Immature natural killer cell (primary cell): ENCODE measurements around the gene KRT82. TPM values are rescaled to one million over a fixed set of nuclear protein-coding genes. Genes with fewer than 3 reads are reported as not detected.
"Not testable (repeated sequence)": the region's sequence is repeated elsewhere in the genome, so short reads cannot be mapped to it uniquely, and the experiment has no call there.

Experiments used
- DNase-seq, 3 donors: peaks; one replicate each; pipeline ENCODE4 v3.0.0; 2022; ENCODE audit warnings: mixed read lengths in 1 of 3
- H3K27ac Mint-ChIP-seq, 6 donors: one replicate each; pipeline ENCODE4 v1.8.0; 2020; ENCODE audit warnings: mixed read lengths in 6 of 6, mild to moderate bottlenecking in 5 of 6, inconsistent platforms in 4 of 6, moderate library complexity in 3 of 6
- H3K27me3 Mint-ChIP-seq, 3 donors: one replicate each; pipeline ENCODE4 v1.8.0; 2020 to 2021; ENCODE audit warnings: low read depth in 3 of 3, mild to moderate bottlenecking in 3 of 3, mixed read lengths in 3 of 3, moderate library complexity in 3 of 3, inconsistent platforms in 1 of 3
- H3K36me3 Mint-ChIP-seq, 3 donors: one replicate each; pipeline ENCODE4 v1.8.0; 2020; ENCODE audit warnings: mixed read lengths in 3 of 3, inconsistent platforms in 2 of 3, mild to moderate bottlenecking in 2 of 3
- H3K4me1 Mint-ChIP-seq, 2 donors: one replicate each; pipeline ENCODE4 v1.8.0; 2020; ENCODE audit warnings: inconsistent platforms in 2 of 2, mild to moderate bottlenecking in 2 of 2, mixed read lengths in 2 of 2, moderate library complexity in 1 of 2
- H3K4me3 Mint-ChIP-seq, 5 donors: one replicate each; pipeline ENCODE4 v1.8.0; 2020; ENCODE audit warnings: mild to moderate bottlenecking in 5 of 5, mixed read lengths in 5 of 5, inconsistent platforms in 3 of 5, moderate library complexity in 3 of 5
- H3K9me3 Mint-ChIP-seq, 6 donors: one replicate each; pipeline ENCODE4 v1.8.0; 2020; ENCODE audit warnings: mild to moderate bottlenecking in 6 of 6, mixed read lengths in 6 of 6, inconsistent platforms in 4 of 6, moderate library complexity in 3 of 6
- polyA plus RNA-seq, 3 donors: library from polyadenylated mRNA; unstranded; fragments of 300-500 nt; fragmentation: Illumina TruSeq; gene quantifications; one replicate each; pipeline ENCODE4 v1.2.3, GENCODE V29; 2021

KRT82 gene
- polyA plus RNA-seq, 3 donors from 2014 or later: not detected

DNA sequence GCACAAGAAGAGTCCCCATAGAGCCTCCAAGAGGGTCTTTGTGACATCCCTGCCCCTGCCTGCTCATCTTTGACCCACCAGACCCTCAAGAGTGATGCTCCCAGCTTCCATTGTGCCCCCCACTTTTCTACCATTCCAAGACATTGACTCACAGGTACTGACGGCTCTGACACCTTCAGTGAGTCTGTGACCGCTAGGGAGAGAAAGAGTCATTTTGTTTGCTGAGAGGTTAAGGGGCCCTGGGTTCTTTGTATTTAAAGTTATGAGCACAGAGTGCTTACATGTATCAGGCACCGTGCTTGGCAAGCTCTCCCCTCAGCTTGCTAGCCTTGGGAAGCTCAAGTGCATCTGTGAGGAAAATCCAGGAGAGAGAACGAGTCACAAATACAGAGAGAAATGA is 7.1 kb upstream of the KRT82 start:
- Mint-ChIP-seq H3K4me3 (no peak overlapping the region), H3K27me3 (peaks cover 2 to 10% (median 5%) of the 10 kb centered on the region in 3 donors), H3K4me1 (no peaks in the 10 kb centered on the region), H3K36me3 (no peaks in the 10 kb centered on the region), H3K27ac (no peak overlapping the region), H3K9me3 (no peaks in the 10 kb centered on the region)
- no peak for DNase-seq

DNA sequence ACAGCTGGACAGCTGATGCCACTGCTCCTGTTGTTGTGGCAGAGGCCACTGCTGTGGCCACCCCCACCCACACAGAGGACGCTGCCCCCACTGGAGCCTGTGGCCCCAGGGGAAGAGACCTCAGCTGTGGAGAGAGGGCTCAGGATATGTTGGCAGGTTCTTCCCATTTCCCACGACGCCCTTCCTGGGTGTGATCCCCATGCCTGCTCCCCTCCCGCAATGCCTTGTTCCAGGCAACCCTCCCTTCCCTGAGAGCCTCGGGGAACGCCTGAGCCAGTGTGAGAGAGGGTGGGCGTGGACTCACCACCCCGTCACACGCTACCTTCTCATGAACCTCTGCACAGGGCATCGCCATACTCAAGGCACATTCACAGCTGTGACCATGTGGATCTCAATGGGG is 5.7 kb upstream of the KRT82 start:
- H3K27me3 Mint-ChIP-seq: peaks cover 2 to 11% (median 5%) of the 10 kb centered on the region in 3 donors
- no peaks in the 10 kb centered on the region for H3K9me3 Mint-ChIP-seq
- no peak overlapping the region for H3K27ac Mint-ChIP-seq
- no peak overlapping the region for H3K4me3 Mint-ChIP-seq
- H3K36me3 Mint-ChIP-seq: no peaks in the 10 kb centered on the region
- no peak for DNase-seq
- H3K4me1 Mint-ChIP-seq: no peaks in the 10 kb centered on the region

DNA sequence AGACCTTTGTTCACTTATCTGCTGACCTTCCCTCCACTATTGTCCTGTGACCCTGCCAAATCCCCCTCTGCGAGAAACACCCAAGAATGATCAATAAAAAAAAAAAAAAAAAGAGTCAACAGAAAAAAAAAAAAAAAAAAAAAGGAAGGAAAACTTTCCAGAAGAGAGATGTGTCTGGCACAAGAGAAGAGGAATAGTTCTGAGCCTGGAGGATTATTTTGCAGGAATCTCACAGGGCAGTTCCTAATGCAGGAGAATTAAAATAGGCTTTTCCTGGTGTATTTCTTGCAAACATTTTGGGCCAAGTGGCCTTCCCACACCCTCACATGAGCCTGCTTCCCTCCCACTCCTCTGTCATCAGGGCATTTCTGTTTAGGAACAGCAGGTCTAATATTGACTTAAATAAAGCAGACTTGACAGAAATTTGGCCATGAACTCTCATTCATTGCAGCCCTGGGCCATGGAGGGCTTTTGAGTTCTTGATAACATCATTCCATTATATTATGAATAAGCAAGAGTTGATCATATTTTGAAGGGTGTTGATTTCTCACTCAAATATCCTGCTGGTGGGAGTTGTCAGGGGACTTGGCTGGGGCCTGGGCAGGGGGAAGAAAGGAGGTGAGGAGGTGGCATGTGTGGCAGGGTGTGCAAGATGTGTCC is 4.6 kb upstream of the KRT82 start:
- DNase-seq, H3K27me3 Mint-ChIP-seq, H3K36me3 Mint-ChIP-seq, H3K9me3 Mint-ChIP-seq, H3K4me1 Mint-ChIP-seq, H3K4me3 Mint-ChIP-seq: not testable (repeated sequence)
- peak overlapping the region in 1 of 6 donors; percentile 12 for H3K27ac Mint-ChIP-seq

DNA sequence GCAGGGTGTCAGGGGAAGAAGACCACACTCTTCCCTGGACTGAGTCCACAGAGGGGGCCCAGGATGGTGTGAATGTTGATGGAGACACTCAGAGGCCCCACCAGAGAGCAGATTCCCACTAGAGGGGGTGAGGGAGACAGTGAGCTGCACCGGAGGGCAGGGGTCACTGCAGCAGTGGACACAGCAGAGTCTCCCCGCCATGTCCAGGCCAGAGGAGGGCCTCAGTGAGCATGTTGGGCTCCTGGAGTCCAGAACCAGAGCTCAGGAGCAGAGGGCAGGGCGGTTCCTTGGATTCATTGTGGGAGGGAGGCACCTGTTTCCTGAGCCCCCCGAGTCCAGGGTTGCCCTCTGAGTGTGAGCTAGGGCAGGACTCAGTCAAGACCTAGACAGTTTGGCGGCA is 1.8 kb upstream of the KRT82 start:
- Mint-ChIP-seq H3K4me1 (no peaks in the 10 kb centered on the region), H3K9me3 (no peaks in the 10 kb centered on the region), H3K27ac (peak overlapping the region in 1 of 6 donors; percentile 57), H3K4me3 (no peak overlapping the region), H3K27me3 (peaks cover 0 to 7% (median 6%) of the 10 kb centered on the region in 3 donors), H3K36me3 (no peaks in the 10 kb centered on the region)
- DNase-seq: no peak

DNA sequence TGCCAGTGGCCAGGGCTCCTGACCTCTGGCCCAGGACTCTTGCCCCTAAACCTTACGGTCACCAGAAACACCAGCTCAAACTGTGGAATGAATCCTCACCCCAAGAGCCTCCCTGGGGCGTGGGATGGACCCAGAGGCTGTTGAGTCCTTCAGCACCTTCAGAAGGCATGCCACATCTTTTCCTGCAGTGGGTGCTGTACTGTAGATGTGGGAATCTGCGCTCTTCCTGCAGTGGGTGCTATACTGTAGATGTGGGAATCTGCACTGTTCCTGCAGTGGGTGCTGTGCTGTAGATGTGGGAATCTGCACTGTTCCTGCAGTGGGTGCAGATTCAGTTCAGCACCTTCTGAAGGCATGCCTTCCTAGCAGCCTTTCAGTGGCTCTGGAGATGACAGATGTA is 1.2 kb downstream of the KRT82 start:
- no peak for DNase-seq
- H3K4me3 Mint-ChIP-seq: no peak overlapping the region
- peaks cover 0 to 15% (median 1%) of the 10 kb centered on the region in 3 donors for H3K27me3 Mint-ChIP-seq
- no peaks in the 10 kb centered on the region for H3K4me1 Mint-ChIP-seq
- H3K27ac Mint-ChIP-seq: no peak overlapping the region
- H3K9me3 Mint-ChIP-seq: no peaks in the 10 kb centered on the region
- H3K36me3 Mint-ChIP-seq: no peaks in the 10 kb centered on the region

DNA sequence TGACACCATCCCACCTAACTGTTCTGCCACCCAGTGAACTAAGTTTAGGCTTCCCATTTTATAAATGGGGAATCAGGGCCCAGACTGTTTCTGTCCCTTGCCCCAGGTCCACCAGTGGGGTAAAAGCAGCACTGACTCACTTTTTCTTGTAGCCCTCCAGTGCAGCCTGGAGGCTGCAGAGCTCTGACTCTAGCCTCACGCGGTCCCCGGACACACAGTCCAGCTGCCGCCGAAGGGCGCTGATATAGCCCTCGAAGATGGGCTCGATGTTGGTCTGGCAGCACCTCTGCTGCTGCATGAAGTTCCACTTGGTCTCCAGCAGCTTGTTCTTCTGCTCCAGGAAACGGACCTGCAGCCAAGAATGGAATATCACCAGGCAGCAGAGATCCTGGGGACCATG is 2.6 kb downstream of the KRT82 start:
- Mint-ChIP-seq H3K9me3 (no peaks in the 10 kb centered on the region), H3K36me3 (peaks cover 0 to 4% (median 0%) of the 10 kb centered on the region in 3 donors), H3K27ac (no peak overlapping the region), H3K27me3 (peaks cover 0 to 14% (median 1%) of the 10 kb centered on the region in 3 donors), H3K4me1 (no peaks in the 10 kb centered on the region), H3K4me3 (no peak overlapping the region)
- no peak for DNase-seq

DNA sequence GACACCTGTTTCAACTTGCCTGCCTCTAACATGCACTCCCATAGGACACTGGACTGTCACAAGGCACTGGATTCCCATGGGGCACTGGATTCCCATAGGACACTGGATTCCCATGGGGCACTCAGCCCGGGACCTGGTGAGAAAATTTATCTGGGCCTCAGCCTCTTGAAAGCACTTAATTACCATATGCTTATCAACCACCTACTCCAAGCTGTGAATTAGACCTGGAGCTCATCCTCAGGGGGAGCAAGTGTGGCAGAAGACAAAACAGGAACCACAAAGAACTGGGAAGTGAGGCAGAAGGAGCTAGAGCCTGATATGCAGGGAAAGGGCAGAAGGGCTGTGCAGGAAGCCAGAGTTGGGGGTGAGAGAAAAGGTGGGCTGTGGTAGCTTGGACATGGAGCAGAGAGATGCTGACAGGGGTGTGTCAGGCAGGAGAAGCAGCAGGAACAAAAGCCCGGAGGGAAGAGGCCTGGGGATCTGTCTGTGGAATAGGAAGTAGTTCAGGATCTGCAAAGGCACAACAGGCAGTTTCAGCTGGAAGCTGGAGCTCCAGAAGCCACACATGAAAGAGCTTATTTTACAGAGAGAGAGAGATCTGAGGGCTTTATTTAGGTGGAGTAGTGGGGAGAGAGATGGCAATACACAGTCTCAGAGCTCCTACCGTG is 3.1 kb downstream of the KRT82 start:
- Mint-ChIP-seq H3K4me1 (no peaks in the 10 kb centered on the region), H3K36me3 (peaks cover 0 to 4% (median 0%) of the 10 kb centered on the region in 3 donors), H3K27ac (no peak overlapping the region), H3K4me3 (no peak overlapping the region), H3K9me3 (no peaks in the 10 kb centered on the region), H3K27me3 (peaks cover 0 to 10% (median 1%) of the 10 kb centered on the region in 3 donors)
- no peak for DNase-seq

DNA sequence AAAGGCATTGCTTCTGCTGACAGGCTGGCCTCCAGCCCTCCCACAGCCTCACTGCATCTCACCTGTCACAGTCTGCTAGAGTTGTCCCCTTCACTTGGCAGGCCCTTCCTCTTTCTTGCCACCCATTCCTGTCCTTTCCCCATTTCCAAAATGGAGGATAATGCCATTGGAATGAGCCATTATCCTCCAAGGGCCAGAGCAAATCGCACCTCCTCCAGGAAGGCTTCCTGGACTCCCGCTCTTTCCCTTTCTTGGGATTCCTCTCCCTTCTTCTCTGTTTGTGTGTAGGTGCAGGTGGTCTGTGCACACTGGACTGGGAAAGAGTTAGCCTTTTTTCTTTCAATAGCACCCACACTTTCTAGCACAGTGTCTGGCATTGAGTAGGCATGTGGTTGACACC is 3.8 kb downstream of the KRT82 start:
- H3K9me3 Mint-ChIP-seq: no peaks in the 10 kb centered on the region
- H3K36me3 Mint-ChIP-seq: peaks cover 0 to 4% (median 0%) of the 10 kb centered on the region in 3 donors
- no peak overlapping the region for H3K4me3 Mint-ChIP-seq
- no peak for DNase-seq
- H3K4me1 Mint-ChIP-seq: no peaks in the 10 kb centered on the region
- H3K27ac Mint-ChIP-seq: no peak overlapping the region
- peaks cover 0 to 10% (median 1%) of the 10 kb centered on the region in 3 donors for H3K27me3 Mint-ChIP-seq

DNA sequence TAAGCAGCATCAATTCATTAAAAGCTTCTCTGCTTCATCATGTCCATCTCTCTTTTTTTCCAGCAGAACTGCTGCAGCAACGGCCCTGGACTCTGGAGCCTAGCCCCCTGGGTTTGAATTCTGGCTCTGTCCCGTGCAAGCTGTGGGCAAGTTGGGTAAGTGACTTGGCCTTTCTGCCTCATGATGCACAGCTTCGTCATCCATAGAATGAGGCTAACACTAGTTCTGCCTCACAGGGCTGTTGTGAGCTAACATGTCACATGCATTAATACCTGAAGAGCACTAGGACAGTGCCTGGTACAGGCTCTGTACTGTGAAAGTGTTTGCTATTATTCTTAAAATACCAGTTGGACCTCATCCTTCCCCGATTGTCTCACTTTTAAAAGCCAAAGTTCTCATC is 4.2 kb downstream of the KRT82 start:
- no peak for DNase-seq
- no peaks in the 10 kb centered on the region for H3K4me1 Mint-ChIP-seq
- H3K36me3 Mint-ChIP-seq: peaks cover 0 to 4% (median 0%) of the 10 kb centered on the region in 3 donors
- no peak overlapping the region for H3K27ac Mint-ChIP-seq
- no peak overlapping the region for H3K4me3 Mint-ChIP-seq
- H3K27me3 Mint-ChIP-seq: peaks cover 0 to 12% (median 1%) of the 10 kb centered on the region in 3 donors
- no peaks in the 10 kb centered on the region for H3K9me3 Mint-ChIP-seq

DNA sequence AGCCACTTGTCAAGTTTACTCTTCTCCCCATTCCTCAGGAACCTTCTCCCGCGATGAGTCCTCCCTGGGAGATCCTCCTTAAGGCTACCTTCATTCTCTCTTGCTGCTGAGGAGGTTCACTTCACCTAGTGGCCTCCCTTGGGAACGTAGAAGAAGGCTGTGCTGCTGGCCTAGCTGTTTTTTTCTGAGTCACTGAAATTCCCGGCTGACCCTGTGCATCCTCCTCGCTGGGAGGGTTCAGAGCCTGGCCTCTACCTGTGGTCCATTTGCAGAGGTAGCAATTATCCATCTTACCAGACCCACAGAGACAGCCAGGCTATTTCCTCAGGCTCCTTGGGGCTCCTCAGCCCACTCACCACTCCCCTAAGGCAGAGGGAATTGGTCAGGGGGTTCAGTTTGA is 4.6 kb downstream of the KRT82 start:
- Mint-ChIP-seq H3K4me1 (no peaks in the 10 kb centered on the region), H3K27me3 (peaks cover 0 to 12% (median 1%) of the 10 kb centered on the region in 3 donors), H3K9me3 (no peaks in the 10 kb centered on the region), H3K27ac (no peak overlapping the region), H3K4me3 (no peak overlapping the region), H3K36me3 (peaks cover 0 to 4% (median 0%) of the 10 kb centered on the region in 3 donors)
- no peak for DNase-seq

DNA sequence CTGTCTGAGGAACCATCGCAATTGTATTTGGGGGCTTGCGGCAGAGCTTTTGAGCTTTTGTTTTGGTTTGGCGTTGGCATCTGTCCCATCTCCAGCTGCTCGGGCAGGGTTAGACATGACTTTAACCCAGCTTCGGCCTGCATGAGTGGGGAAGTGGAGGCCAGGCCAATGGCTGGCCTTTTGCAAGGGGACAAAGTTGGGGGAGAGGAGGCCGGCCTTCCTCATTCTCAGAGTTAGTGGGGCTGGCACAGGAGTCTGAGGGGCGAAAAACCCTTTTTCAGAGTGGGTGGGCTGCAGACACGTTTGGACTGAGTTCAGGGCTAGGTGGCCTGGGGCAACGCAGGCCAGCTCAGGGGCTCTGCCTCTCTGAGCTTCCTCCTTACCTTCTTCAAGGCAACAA is 5.2 kb downstream of the KRT82 start:
- H3K4me3 Mint-ChIP-seq: no peak overlapping the region

DNA sequence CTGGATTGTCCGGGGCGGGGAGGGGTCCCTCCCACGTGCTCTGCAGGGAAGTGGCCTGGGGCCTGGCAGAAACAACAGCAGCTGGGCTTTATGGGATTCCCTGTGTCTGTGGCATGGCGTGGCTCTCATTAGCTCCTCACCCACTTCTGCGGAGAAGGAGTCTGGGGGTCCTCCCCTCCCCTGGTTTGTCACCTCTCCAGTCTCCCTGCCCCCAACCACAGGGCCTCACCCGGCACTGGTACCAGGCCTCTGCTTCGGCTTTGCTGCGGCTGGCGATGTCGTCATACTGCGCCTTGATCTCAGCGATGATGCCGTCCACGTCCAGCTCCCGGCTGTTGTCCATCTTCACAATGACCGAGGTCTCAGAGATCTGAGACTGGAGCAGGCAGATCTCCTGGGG is 6.4 kb downstream of the KRT82 start:
- Mint-ChIP-seq H3K36me3 (peaks cover 0 to 4% (median 0%) of the 10 kb centered on the region in 3 donors), H3K4me3 (no peak overlapping the region), H3K27ac (no peak overlapping the region), H3K27me3 (peaks cover 0 to 12% (median 1%) of the 10 kb centered on the region in 3 donors), H3K4me1 (no peaks in the 10 kb centered on the region), H3K9me3 (no peaks in the 10 kb centered on the region)
- DNase-seq: no peak

More for the DNA sequence above, 5.2 kb downstream of the KRT82 start:
- Mint-ChIP-seq H3K4me1 (no peaks in the 10 kb centered on the region), H3K27ac (no peak overlapping the region), H3K36me3 (peaks cover 0 to 4% (median 0%) of the 10 kb centered on the region in 3 donors), H3K9me3 (no peaks in the 10 kb centered on the region), H3K27me3 (peaks cover 0 to 12% (median 1%) of the 10 kb centered on the region in 3 donors)
- no peak for DNase-seq

DNA sequence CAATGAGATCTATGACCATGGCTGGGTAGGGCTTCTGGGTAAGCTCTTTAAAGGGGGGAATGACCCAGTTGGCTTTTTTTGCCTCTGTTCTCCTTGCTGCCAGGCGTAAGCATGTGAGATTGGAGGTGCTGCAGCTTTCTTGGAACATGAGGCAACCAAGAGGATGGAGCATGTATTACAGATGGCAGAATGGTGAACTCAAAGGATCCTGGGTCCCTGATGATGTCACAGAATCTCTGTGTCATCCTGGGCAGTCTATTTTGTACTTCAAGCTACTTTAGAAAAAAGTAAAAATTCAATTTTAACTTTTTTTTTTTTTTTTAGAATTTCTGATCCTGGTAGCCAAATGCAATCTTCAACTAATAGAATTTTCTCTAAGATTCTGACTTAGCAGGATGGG is 8.0 kb downstream of the KRT82 start:
- H3K27me3 Mint-ChIP-seq: peaks cover 0 to 13% (median 6%) of the 10 kb centered on the region in 3 donors
- peaks cover 0 to 4% (median 0%) of the 10 kb centered on the region in 3 donors for H3K36me3 Mint-ChIP-seq
- no peak for DNase-seq
- no peaks in the 10 kb centered on the region for H3K9me3 Mint-ChIP-seq
- no peaks in the 10 kb centered on the region for H3K4me1 Mint-ChIP-seq
- H3K4me3 Mint-ChIP-seq: no peak overlapping the region
- H3K27ac Mint-ChIP-seq: no peak overlapping the region

DNA sequence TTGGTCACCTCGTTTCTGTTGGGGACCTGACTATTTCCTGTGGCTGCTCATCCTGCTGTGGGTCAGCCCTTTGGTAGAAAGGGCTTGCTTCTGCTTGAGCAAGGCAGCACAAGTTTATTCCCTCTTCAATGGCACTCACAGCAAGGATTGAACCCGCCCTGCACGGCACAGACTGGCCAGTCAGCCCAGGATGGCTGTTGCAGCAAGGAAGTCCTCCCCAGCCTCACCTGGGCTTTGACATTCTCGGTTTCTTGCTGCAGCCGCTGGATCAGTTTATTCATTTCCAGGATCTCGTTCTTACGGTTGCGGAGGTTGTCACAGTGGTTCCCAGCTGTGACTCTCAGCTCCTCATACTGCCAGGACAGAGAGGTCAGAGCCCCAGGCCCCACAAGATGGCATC is 9.5 kb downstream of the KRT82 start:
- H3K9me3 Mint-ChIP-seq: no peaks in the 10 kb centered on the region
- H3K27me3 Mint-ChIP-seq: peaks cover 0 to 7% (median 5%) of the 10 kb centered on the region in 3 donors
- H3K4me3 Mint-ChIP-seq: no peak overlapping the region
- DNase-seq: no peak
- no peaks in the 10 kb centered on the region for H3K4me1 Mint-ChIP-seq
- H3K36me3 Mint-ChIP-seq: peaks cover 0 to 4% (median 0%) of the 10 kb centered on the region in 3 donors
- H3K27ac Mint-ChIP-seq: no peak overlapping the region
